Right renal pelvis (tissue), 4 donors: ENCODE measurements around the gene NPDC1. TPM values are rescaled to one million over a fixed set of nuclear protein-coding genes. Genes with fewer than 3 reads are reported as not detected.
"Not testable (repeated sequence)": the region's sequence is repeated elsewhere in the genome, so short reads cannot be mapped to it uniquely, and the experiment has no call there.

Experiments used
- DNase-seq, 4 donors: peaks; one replicate each; pipeline ENCODE4 v3.0.0-alpha.2; 2013; ENCODE audit warnings: low read depth in 4 of 4, low spot score in 3 of 4, missing footprints in 1 of 4
- polyA plus RNA-seq, 4 donors: library from polyadenylated mRNA; unstranded; fragments of 120-200 nt; gene quantifications; one replicate each; pipeline ENCODE4 v1.2.1, GENCODE V29; 2013; ENCODE audit not compliant: insufficient read length in 4 of 4

Gene NPDC1
- polyA plus RNA-seq, 4 donors: 22.8 to 47.1 (median 26.5) TPM

DNA sequence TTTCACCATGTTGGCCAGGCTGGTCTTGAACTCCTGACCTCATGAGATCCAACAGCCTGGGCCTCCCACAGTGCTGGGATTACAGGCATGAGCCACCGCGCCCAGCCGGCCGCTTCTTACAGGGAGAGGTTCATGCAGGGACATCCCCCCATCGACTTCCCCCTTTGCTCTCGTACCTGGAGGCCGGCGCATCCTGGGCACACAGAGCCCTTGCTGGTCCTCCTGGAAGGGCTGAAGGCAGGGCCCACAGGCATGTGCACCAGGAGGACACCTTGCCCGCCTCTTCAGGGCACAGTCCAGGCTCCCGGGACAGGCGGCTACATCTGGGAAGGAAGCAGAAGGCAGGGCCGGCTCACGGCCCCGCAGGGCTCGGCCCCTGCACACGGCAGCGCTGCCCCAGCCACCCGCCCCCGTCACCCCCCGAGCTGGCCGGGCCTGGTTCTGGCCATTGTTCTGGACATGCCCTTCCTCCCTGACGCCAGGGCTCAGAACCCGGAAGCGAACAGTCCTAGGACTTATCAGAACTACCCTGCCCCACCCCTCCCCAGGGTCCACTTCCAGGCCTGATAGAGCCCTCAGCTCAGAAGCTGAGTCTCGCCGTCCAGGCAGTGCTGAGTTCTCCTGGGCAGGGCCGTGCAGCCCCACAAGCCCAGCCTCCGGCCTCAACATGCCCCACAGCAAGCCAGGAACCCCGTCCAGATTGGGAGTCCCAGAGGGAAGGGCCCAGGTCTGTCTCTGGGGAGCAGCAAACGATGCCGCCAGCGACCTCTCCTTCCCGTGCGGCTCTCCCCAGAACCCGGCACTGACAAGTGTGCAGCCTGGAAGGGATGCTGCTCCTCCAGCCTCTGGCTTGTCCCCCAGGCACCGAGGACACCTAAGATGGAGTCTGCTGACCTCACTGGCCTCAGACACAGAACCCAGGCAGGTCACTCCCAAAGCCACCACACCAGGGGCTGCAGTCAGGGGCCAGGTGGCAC lies 2.9 kb downstream of the NPDC1 start:
- DNase-seq: no peak

- no peak for DNase-seq
Observed at GRCh38 chr9:137041124-137041523, 4.9 kb downstream of the NPDC1 start.

DNA sequence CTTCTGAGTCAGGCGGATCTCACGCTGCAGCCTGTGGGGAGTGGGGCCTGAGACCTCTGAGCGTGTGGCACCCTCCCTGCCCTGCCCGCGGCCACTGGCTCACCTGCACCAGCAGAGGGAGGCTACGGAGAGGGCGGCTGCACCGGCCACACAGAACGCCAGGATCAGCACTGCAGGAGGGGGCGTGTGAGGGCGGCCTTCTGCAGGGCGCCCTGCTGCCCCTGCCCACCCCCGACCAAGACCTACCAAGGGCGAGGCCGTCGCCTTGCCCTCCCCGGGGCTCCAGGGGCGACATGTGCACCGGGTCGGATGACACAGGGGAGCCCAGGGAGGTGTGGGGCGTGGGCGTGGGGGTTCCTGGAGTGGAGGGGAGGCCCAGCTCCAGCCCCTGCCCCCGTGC lies 5.4 kb downstream of the NPDC1 start:
- DNase-seq: no peak

- no peak for DNase-seq
Observed at GRCh38 chr9:137039611-137040366, 6.2 kb downstream of the NPDC1 start.

- no peak for DNase-seq
Observed at GRCh38 chr9:137038916-137039315, 7.1 kb downstream of the NPDC1 start.

GRCh38 chr9:137037483-137037882 lies 8.5 kb downstream of the NPDC1 start:
- no peak for DNase-seq

- no peak for DNase-seq
Observed at GRCh38 chr9:137037035-137037434, 8.9 kb downstream of the NPDC1 start.

DNA sequence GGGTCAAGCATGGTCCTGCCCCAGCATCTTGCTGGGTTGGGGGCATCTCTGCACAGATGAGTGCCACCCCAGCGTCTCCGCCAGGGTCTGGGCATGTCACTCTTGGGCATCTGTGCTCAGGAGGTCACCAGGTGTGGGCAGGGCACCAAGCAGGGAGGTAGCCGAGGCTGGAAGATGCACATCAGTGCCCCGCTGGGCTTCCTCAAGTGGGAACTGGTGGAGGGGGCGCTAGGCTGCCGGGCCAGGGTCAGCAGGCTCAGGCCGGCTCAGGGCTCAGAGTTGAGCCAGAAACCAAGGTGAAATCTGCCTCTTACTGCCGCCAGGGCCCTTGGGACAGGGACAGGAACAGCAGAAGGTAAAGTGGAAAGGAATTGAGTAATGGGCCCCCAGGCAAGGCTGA lies 10.0 kb downstream of the NPDC1 start:
- DNase-seq: no peak

DNA sequence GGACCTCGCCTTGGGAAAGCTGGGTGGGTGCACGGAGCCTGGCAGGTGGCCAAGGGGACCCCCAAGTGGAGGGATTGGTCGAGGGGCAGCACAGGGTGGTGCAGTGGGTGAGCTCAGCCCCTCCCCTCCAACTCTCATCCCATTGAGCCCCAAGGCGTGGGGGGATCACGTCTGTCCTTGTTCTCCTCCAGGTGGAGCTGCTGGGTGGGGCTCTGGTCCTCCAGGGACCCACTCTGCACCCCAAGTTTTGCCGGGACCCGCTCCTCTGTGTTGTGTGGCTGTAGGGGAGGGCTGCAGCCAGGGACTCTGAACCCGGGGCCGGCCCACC lies 10.5 kb downstream of the NPDC1 start:
- no peak for DNase-seq

DNA sequence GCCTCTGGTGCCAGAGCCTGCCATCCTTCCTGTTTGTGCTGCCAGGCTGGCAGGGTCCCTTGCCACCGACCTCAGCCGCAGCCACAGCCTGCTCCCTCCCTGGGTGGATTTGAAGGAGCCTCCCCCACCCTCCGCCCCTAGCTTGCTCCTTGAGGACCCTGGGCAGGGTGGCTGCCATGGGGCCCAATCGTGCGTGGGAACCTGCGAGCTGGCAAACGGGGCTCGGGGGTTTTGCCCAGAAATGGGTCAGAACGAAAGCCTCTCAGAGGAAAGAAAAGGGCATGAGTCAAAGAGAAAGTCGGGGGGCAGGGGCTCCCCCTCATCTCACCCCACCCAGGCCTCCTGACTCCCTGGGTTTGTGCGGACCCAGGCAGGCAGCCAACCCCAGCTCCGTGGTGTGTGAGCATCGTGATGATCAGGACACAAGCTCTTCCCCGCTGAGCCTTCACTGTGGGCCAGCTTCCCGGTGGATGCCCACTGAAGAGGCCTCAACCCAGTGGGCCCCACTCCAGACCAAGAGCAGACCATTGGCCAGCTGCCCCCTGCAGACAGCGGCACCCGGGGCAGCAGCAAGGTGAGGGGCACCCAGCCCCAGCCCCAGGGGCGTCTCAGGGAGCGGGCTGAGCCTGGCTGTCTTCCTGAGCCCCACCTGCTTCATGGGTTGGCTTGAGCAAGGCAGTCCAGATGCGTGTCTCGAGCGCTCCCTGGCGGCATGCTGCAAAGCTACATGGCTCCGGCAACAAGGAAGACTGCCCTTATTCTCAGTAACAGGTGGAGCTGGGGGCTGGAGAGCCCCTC lies 11.1 kb downstream of the NPDC1 start:
- peak in 1 of 4 donors; percentile 74 for DNase-seq

DNA sequence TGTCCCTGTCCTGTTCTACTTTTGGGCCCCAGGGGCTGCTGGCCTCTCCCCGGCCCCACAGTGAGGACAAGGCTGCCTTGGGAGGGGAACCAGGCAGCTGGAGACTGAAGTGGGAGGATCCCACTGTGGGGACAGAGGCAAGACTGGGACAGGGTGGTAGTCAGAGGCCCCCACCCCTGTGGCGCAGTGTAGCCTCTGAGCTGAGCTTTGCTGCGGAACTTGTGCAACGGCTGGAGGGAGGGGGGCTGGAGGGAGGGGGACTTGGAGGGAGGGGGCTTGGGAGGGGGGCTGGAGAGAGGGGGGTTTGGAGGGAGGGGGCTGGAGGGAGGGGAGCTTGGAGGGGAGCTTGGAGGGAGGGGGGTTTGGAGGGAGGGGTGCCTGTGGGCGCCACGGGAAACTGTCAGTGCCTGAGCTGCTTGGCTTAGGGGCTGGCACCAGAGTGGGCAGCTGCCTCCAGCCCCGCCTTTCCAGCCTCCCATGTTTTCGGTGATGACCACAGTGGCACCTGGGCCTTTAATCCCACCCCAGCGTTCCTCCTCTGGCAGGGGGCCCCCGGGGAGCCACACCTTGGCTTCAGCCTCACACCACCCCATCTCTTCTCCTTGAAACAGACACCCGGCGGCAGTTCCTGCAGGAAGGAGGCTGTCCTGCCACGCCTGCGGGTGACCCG lies 11.8 kb downstream of the NPDC1 start:
- no peak for DNase-seq

DNA sequence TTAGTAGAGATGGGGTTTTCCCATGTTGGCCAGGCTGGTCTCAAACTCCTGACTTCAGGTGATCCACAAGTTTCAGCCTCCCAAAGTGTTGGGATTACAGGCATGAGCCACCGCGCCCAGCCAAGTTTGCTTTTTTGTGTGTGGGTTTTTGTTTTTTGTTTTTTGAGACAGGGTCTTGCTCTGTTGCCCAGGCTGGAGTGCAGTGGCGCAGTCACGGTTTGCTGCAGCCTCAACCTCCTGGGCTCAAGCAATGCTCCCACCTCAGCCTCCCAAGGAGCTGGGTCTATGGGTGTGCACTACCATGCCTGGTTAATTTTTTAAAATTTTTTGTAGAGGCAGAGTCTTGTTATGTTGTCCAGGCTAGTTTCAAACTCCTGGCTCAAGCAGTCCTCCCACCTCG lies 12.5 kb downstream of the NPDC1 start:
- not testable (repeated sequence) for DNase-seq

GRCh38 chr9:137032858-137033257 lies 13.1 kb downstream of the NPDC1 start:
- DNase-seq: no peak

DNA sequence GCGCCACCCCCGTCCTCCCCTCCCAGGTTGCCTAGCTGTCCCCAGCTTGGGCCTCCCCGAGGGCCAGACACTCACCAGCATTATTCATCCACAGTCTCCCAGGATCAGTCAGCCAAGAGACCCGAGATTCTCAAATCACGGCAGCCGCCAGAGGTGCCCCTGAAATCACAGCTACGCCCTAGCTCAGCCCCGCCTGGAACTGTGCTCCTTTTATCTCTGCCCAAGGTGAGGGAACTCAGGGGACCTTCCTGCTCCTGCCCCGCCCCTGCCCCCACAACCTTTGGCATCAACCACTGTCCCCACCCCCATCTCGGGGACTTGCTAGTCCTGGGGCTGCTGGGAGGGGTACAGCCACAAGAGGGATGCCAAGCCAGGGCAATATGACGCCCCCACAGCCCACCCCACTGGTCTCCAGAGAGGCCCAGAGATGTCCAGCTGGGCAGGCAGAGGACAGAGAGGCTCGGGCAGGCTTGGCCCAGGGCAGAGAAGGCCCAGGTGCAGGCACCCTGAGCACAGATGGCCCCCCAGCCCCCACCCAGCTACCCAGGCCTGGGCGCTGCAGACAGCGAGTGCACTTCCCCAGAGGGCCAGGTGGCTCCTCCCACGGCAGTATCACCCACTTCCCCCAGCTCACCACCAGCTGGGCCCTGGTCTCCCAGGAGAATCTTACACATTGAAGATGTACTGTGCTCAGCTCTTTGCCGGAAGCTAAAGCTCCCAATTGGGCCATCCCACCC lies 13.9 kb downstream of the NPDC1 start, which contains the start of gene FUT7:
Gene FUT7 (minus strand): TSS at position 185 of the 737 bp plus-strand sequence. CDS start 97 bp downstream, at position 88.
- DNase-seq: no peak

- no peak for DNase-seq
Observed at GRCh38 chr9:137030538-137031527, 15.1 kb downstream of the NPDC1 start.

DNA sequence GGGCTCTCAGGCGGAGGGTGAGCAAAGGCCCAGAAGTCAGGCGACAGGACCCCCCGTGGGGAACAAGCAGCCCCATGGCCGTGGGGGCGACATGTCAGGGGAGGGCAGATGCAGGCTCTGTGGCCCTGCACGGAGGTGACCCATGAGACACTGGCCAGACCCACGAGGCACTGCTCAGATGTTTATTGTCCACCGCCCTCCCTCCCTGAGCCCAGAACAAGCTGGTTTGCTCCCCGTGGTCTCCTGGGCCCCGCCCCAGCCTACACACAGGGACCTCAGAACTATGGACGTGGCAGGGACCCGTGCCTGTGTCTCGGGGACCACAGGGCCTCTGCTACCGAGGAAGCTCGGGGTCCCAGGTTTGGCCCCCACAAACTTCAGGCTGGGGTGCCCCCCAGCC lies 16.0 kb downstream of the NPDC1 start:
- no peak for DNase-seq

DNA sequence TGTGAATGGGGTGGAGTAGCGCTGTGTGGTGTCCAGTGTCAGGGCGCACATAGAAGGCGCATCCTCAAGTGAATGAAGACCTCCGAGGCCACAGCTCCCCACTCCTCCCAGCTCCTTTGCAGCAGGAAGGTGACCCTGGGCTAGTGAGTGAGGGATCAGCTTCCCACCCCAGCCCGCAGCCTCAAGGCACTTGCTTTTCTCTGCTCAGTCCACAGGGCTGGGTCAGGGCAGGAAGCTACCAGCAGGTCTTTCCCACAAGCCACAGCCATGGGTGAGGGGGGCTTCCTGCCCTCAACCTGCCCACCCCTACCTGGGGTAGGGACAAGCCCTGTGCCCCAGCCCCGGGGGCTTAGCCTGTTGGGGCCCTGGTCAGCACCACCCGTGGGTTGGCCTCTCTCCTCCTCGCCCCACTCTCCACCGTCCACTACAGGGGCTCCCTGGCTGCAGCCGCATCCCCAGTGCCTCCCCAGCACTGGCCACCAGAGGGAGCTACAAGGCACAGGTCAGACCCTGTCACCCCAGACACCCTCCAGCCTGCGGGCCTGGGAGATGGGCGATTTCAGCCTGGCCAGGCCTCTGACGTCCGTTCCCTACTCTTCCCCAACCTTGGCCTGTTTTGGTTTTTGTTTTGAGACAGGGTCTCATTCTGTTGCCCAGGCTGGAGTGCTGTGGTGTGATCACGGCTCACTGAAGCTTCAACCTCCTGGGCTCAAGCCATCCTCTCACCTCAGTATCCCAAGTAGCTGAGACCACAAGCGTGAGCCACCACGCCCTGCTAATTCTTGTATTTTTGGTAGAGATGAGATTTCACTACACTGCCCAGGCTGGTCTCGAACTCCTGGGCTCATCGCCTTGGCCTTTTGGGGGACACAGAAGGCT lies 16.7 kb downstream of the NPDC1 start:
- DNase-seq: no peak
